Astrocyte of the spinal cord (primary cell): ENCODE results near the gene GALNT13.

Source experiments
- DNase-seq: peaks from one replicate; pipeline ENCODE4 v3.0.0; 2011; ENCODE audit warnings: low read depth, low spot score
- H3K4me3 ChIP-seq: 2 replicates; pipeline ENCODE4 v1.5.1; 2011; ENCODE audit warnings: low read depth, mild to moderate bottlenecking, low read length, moderate library complexity
- in situ Hi-C: cut with HindIII; loops from 2 replicates; pipeline ENCODE4 v1.10.0; 2017; ENCODE audit warnings: low sequenced_read_pairs
- TF ChIP-seq, protein P1 (sequence below): IDR thresholded peaks from 2 replicates; pipeline ENCODE4 v1.5.1; 2012; ENCODE audit warnings: low read depth, mild to moderate bottlenecking, low read length, inconsistent platforms

Gene GALNT13

DNA sequence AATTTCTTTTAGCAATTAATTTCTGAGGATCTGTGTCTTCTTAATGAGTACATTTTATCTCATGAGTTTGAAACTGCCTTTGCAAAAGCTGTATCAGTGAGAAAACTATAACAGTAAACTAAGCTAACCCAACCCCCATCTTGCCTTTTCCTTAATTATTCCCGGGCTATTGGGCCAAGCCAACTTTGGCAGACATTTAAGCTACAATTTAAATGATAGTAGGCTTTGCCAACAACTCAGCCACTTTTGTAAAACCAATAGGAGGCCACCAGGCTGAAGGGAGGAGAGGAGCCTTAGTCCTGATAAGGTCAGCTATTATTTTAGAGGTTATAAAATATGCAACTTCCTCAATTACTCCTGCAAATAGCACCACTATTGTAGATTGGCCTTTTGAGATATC is 608.8 kb downstream of the GALNT13 start:
- DNase-seq, result no peak
- no peak overlapping the region for H3K4me3 ChIP-seq
- TF ChIP-seq, protein P1, sequence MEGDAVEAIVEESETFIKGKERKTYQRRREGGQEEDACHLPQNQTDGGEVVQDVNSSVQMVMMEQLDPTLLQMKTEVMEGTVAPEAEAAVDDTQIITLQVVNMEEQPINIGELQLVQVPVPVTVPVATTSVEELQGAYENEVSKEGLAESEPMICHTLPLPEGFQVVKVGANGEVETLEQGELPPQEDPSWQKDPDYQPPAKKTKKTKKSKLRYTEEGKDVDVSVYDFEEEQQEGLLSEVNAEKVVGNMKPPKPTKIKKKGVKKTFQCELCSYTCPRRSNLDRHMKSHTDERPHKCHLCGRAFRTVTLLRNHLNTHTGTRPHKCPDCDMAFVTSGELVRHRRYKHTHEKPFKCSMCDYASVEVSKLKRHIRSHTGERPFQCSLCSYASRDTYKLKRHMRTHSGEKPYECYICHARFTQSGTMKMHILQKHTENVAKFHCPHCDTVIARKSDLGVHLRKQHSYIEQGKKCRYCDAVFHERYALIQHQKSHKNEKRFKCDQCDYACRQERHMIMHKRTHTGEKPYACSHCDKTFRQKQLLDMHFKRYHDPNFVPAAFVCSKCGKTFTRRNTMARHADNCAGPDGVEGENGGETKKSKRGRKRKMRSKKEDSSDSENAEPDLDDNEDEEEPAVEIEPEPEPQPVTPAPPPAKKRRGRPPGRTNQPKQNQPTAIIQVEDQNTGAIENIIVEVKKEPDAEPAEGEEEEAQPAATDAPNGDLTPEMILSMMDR, result no peak
- in situ Hi-C loops, result no loop called here

DNA sequence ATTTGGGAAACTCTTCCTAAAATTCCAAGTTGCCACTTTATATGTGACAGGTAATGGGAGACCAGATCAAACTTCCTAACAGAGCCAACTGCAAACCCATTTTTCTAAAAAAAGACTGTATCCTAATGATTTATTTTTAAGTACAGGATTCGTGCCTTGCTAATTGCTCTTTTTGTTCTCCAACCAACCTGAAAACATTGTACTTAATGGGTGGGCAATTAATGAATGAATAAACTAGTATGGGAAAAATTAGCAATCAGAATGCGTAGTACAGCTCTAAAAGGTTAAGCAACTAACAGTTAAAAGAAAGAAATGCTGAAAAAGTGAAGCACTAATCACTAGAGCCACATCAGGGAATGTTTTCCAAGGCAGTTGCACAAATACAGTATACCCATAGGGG is 609.6 kb downstream of the GALNT13 start:
- no peak for DNase-seq
- no peak overlapping the region for H3K4me3 ChIP-seq
- in situ Hi-C loops, result no loop called here
- TF ChIP-seq, protein P1, result no peak

DNA sequence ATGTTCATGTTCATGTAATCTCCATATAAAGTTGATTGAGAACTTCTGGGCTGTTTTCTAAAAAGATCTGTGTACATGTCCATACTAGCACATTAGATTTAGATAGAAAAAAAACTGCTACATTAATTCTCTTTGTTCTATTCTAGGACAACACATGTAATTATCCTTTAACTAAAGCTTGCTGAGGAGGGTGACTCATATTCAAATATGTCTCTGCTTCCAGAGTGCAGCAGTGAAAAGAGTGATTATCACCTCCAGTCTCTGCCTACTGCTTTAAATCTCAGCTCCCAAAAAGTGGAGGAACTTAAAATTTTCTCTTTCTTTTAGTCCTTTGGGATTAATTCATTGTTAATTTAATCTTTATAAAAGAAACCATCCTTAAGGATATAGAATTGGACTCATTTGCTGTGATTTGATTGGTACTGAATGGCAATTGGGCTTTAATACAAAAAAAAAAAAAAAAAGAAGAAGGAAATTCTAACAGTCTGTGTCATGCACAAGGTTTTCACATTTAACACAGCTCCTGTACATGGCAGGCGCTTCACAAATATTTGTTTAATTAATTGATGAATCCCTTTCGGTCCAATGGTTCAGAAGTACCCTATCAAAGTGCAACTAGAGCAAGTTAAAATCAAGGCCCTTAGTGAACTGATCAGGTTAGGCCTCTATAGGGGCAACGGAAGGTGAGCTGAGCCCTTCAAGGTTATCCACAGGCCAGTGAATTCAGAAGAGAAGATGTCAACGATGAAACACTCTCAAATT is 612.8 kb downstream of the GALNT13 start:
- TF ChIP-seq, protein P1, result no peak
- no peak for DNase-seq
- H3K4me3 ChIP-seq, result no peak overlapping the region
- in situ Hi-C loops, result no loop called here

DNA sequence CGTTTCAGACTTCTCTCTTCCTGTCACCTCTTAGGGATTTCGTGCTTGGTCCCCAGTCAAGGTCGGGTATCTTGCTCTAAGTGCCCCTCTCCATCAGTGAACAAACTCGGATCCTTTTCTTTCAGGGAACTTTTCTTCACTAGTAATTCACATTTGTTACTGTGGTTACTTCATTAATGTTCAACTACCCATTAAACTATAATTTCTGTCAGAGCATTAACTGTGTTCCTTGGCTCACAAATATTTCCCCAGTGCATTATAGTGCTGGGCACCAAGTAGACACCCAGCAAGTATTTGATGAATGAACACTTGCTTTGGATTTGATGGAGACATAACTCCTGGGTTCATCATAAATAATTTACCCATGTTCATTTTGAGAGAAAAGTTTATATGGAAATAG is 617.1 kb downstream of the GALNT13 start:
- H3K4me3 ChIP-seq, result no peak overlapping the region
- no peak for DNase-seq
- in situ Hi-C loops, result no loop called here
- TF ChIP-seq, protein P1, result no peak

DNA sequence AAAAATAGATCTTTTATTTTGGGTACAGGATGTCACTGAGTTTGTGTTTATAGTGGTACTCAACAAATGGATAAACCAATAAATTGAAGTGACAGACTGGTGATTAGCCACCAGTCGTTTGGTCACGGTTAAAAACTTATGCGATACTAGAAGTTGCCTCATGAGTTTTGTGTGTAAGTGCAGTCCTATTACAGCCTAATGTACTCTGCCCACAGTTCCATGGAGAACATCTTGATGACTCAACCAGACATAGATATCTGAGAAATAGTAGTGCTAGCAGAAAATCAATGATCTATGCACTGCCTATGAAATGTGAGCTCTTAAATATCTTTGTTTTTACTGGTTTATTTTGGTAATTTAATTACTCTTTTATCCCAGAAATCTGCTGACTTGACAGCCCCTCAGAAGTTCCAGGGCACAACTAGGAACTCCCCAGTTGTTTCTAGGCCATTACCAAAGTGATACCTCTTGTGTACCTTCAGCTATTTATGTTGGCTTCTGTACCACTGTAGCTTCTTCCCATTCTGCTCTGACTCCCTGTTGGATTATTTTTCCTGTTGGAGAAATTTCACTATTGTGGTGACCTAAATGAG is 617.6 kb downstream of the GALNT13 start:
- in situ Hi-C loops, result no loop called here
- no peak for DNase-seq
- H3K4me3 ChIP-seq, result no peak overlapping the region
- TF ChIP-seq, protein P1, result no peak

DNA sequence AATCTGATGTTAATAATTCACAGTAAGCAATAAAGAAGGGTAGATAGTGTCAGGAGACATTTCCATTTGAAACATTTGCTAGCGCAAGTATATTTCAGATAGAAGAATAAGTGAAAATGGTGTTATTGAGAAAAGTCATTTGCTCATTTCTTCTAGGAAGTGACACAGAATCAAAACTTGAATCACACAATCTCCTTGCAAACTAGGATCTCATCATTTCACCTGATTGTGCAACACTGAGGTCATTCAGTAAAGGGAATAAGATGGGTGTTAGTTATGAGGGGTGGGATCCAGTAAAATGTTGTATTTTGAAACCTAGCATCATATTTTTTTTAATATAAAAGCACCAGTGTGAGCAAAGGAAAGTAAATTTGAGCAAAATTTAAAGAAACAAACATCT is 618.8 kb downstream of the GALNT13 start:
- no peak overlapping the region for H3K4me3 ChIP-seq
- DNase-seq, result no peak
- in situ Hi-C loops, result no loop called here
- TF ChIP-seq, protein P1, result no peak
